ENCODE data around the gene NRXN3. TPM values are rescaled to one million over a fixed set of nuclear protein-coding genes. Genes with fewer than 3 reads are reported as not detected.

Gene NRXN3
- total and polyA plus RNA-seq, 2 experiments from 2014 or later: 0.08 to 0.11 TPM

DNA sequence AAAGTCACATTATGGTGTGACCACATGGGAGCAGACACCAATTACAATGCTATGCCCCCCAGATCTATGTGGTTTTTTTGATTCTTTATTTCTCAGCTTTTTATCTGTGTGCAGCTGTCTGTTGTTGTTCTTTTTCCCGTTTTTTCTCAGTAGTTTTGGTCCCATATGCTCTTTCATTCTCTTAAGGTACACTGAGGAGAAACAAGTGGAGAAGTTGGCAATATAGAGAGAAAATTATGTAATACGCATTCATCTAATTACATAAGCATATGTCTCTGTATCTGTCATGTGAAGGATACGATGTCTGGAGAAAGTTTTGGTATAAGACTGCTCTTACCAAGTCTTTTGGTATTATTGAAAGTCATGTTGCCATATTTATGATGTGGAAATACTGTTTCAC is 819.0 kb downstream of the NRXN3 start:
- no peak overlapping the region for H3K27ac ChIP-seq
- no peak overlapping the region for H3K9ac ChIP-seq
- H3K79me2 ChIP-seq (ENCODE audit: insufficient read depth): no peaks in the 10 kb centered on the region
- H3K9me2 ChIP-seq (ENCODE audit: insufficient read depth): no peaks in the 10 kb centered on the region
- TF ChIP-seq EZH2 (IDR thresholded peaks at IDR 0.05; ENCODE audit: insufficient read depth, poor library complexity, severe bottlenecking) (no peak), EZH2phosphoT487 (IDR thresholded peaks at IDR 0.05; ENCODE audit: insufficient read depth, low read depth) (no peak)
- 31 to 33% methylated on average over 3 of the region's 3 CpGs for WGBS, 2 experiments (ENCODE audit: low coverage in 1 of 2, low lambda C conversion rate in 2 of 2, missing lambda C conversion rate in 2 of 2)
- no peaks in the 10 kb centered on the region for H3K27me3 ChIP-seq (replicated peaks; ENCODE audit: insufficient read depth)
- in situ Hi-C loops (cut with MboI): no loop called here
- H3K9me3 ChIP-seq (ENCODE audit: low read depth): no peaks in the 10 kb centered on the region
- H2AFZ ChIP-seq: no peak overlapping the region
- no peak for DNase-seq
- H3F3A ChIP-seq (ENCODE audit: insufficient read depth): no peaks in the 10 kb centered on the region
- no peak overlapping the region for H3K4me2 ChIP-seq (ENCODE audit: unreplicated experiment)
- no peaks in the 10 kb centered on the region for H3K36me3 ChIP-seq (ENCODE audit: low read depth)
- 0 out of 2 replicates have a peak, but pooled peaks cover 5% of the 10 kb centered on the region for H3K4me1 ChIP-seq (ENCODE audit: insufficient read depth)
- H3K4me3 ChIP-seq: no peak overlapping the region
- H4K20me1 ChIP-seq (ENCODE audit: insufficient read depth): no peaks in the 10 kb centered on the region

DNA sequence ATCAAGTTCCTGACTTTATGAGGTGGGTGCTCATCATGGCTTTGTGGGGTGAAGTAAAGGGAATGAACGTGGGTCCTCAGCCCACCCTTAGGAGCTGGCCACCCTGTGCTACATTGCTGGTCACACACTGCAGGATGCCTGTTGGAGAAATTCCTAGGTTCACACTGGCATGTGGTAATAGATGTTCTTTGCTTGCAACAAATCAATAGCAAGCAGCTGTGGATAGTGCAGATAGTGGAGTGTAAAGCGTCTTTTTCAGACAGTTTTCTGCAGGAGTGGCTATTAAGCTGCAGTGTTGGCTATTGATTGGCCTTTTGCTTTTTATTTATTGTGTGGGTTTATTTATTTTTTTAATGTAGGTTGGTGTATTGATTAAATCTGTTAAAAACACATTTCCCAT is 822.7 kb downstream of the NRXN3 start:
- H3K79me2 ChIP-seq (ENCODE audit: insufficient read depth): no peaks in the 10 kb centered on the region
- H3K9ac ChIP-seq: no peak overlapping the region
- no peak overlapping the region for H3K27ac ChIP-seq
- no peaks in the 10 kb centered on the region for H3K9me3 ChIP-seq (ENCODE audit: low read depth)
- no peaks in the 10 kb centered on the region for H3K36me3 ChIP-seq (ENCODE audit: low read depth)
- H3F3A ChIP-seq (ENCODE audit: insufficient read depth): no peaks in the 10 kb centered on the region
- no peak for DNase-seq
- WGBS, 2 experiments (ENCODE audit: low coverage in 1 of 2, low lambda C conversion rate in 2 of 2, missing lambda C conversion rate in 2 of 2): 56 to 62% methylated on average over 2 of the region's 2 CpGs
- H3K4me3 ChIP-seq: no peak overlapping the region
- no peaks in the 10 kb centered on the region for H4K20me1 ChIP-seq (ENCODE audit: insufficient read depth)
- H3K4me2 ChIP-seq (ENCODE audit: unreplicated experiment): no peak overlapping the region
- no peaks in the 10 kb centered on the region for H3K4me1 ChIP-seq (ENCODE audit: insufficient read depth)
- in situ Hi-C loops (cut with MboI): no loop called here
- H3K9me2 ChIP-seq (ENCODE audit: insufficient read depth): no peaks in the 10 kb centered on the region
- TF ChIP-seq EZH2phosphoT487 (IDR thresholded peaks at IDR 0.05; ENCODE audit: insufficient read depth, low read depth) (no peak), EZH2 (IDR thresholded peaks at IDR 0.05; ENCODE audit: insufficient read depth, poor library complexity, severe bottlenecking) (no peak)
- no peaks in the 10 kb centered on the region for H3K27me3 ChIP-seq (replicated peaks; ENCODE audit: insufficient read depth)
- no peak overlapping the region for H2AFZ ChIP-seq

GRCh38 chr14:78997811-78998210 is 827.6 kb downstream of the NRXN3 start:
- H3K79me2 ChIP-seq (ENCODE audit: insufficient read depth): no peaks in the 10 kb centered on the region
- H3K4me2 ChIP-seq (ENCODE audit: unreplicated experiment): no peak overlapping the region
- H3K9me2 ChIP-seq (ENCODE audit: insufficient read depth): no peaks in the 10 kb centered on the region
- H3K27me3 ChIP-seq (replicated peaks; ENCODE audit: insufficient read depth): no peaks in the 10 kb centered on the region
- TF ChIP-seq EZH2 (IDR thresholded peaks at IDR 0.05; ENCODE audit: insufficient read depth, poor library complexity, severe bottlenecking): no peak
- TF ChIP-seq EZH2phosphoT487 (IDR thresholded peaks at IDR 0.05; ENCODE audit: insufficient read depth, low read depth): no peak
- DNase-seq: peak; percentile 34
- WGBS, 2 experiments (ENCODE audit: low coverage in 1 of 2, low lambda C conversion rate in 2 of 2, missing lambda C conversion rate in 2 of 2): 76 to 91% methylated on average over 1 of the region's 1 CpG
- no peak overlapping the region for H3K9ac ChIP-seq
- H3K4me3 ChIP-seq: no peak overlapping the region
- H4K20me1 ChIP-seq (ENCODE audit: insufficient read depth): no peaks in the 10 kb centered on the region
- no peak overlapping the region for H2AFZ ChIP-seq
- H3K27ac ChIP-seq: no peak overlapping the region
- no peaks in the 10 kb centered on the region for H3F3A ChIP-seq (ENCODE audit: insufficient read depth)
- H3K9me3 ChIP-seq (ENCODE audit: low read depth): no peaks in the 10 kb centered on the region
- no peaks in the 10 kb centered on the region for H3K4me1 ChIP-seq (ENCODE audit: insufficient read depth)
- H3K36me3 ChIP-seq (ENCODE audit: low read depth): no peaks in the 10 kb centered on the region
- in situ Hi-C loops (cut with MboI): no loop called here

DNA sequence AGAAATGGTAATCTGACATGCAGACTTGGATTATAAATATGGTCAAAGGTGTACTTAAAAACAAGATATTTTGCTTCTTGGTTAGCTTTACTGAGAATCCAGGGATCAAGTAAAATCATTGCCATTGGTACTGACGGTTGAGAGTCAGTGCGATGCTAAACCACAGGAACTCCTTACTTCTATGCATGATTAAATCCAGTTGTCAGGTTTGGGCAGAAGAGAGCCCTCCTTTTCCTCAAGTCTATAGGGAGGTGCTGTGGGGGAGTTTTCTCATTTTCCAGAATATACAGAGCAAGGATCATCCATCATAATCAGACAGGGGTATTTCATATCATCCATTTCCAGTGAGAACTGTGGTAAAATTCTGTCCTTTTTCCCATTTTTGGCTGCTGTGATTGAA is 839.1 kb downstream of the NRXN3 start:
- TF ChIP-seq EZH2 (IDR thresholded peaks at IDR 0.05; ENCODE audit: insufficient read depth, poor library complexity, severe bottlenecking) (no peak), EZH2phosphoT487 (IDR thresholded peaks at IDR 0.05; ENCODE audit: insufficient read depth, low read depth) (no peak)
- H3K27me3 ChIP-seq (replicated peaks; ENCODE audit: insufficient read depth): no peaks in the 10 kb centered on the region
- no peaks in the 10 kb centered on the region for H4K20me1 ChIP-seq (ENCODE audit: insufficient read depth)
- no peaks in the 10 kb centered on the region for H3K36me3 ChIP-seq (ENCODE audit: low read depth)
- no peak overlapping the region for H3K4me3 ChIP-seq
- no peaks in the 10 kb centered on the region for H3K9me3 ChIP-seq (ENCODE audit: low read depth)
- no peaks in the 10 kb centered on the region for H3K9me2 ChIP-seq (ENCODE audit: insufficient read depth)
- H3F3A ChIP-seq (ENCODE audit: insufficient read depth): peaks cover 23% of the 10 kb centered on the region
- peaks cover 14% of the 10 kb centered on the region; the same call in 1 of the 2 replicates for H3K4me1 ChIP-seq (ENCODE audit: insufficient read depth)
- H3K9ac ChIP-seq: no peak overlapping the region
- in situ Hi-C loops (cut with MboI): no loop called here
- no peak overlapping the region for H3K4me2 ChIP-seq (ENCODE audit: unreplicated experiment)
- H3K79me2 ChIP-seq (ENCODE audit: insufficient read depth): no peaks in the 10 kb centered on the region
- H3K27ac ChIP-seq: no peak overlapping the region
- 70% methylated on average over 2 of the region's 2 CpGs for WGBS, 2 experiments (ENCODE audit: low coverage in 1 of 2, low lambda C conversion rate in 2 of 2, missing lambda C conversion rate in 2 of 2)
- no peak overlapping the region for H2AFZ ChIP-seq
- no peak for DNase-seq
